Left lung (tissue), 10 donors: ENCODE data around the gene ASTN2. TPM values are rescaled to one million over a fixed set of nuclear protein-coding genes. Genes with fewer than 3 reads are reported as not detected.

Source experiments
- ATAC-seq: fragments of 200-7000 bp; cut with Tn5 transposase; one replicate; pipeline ENCODE4 v1.9.1; 2020; ENCODE audit warnings: moderate library complexity
- DNase-seq, 4 donors: peaks; one replicate each; pipeline ENCODE4 v3.0.0-alpha.2; 2013 to 2020
- H3K27ac ChIP-seq, 2 donors: fragments of 200-600 bp; sonication (generic) in 1 of 2; one replicate each; pipeline versions ENCODE4 v1.5.0 to v1.8.0; 2020 to 2021
- H3K27me3 ChIP-seq, 2 donors: fragments of 200-600 bp; sonication (generic) in 1 of 2; one replicate each; pipeline versions ENCODE4 v1.5.0 to v1.8.0; 2020 to 2021
- H3K36me3 ChIP-seq, 2 donors: fragments of 200-600 bp; sonication (generic) in 1 of 2; one replicate each; pipeline versions ENCODE4 v1.5.0 to v1.8.0; 2020 to 2021
- H3K4me1 ChIP-seq, 2 donors: fragments of 200-600 bp; one replicate each; pipeline ENCODE4 v1.8.0; 2021
- H3K4me3 ChIP-seq, 2 donors: fragments of 200-600 bp; sonication (generic) in 1 of 2; one replicate each; pipeline versions ENCODE4 v1.5.0 to v1.8.0; 2020 to 2021; ENCODE audit warnings: mild to moderate bottlenecking in 1 of 2
- H3K9me3 ChIP-seq, 2 donors: fragments of 200-600 bp; sonication (generic) in 1 of 2; one replicate each; pipeline versions ENCODE4 v1.5.0 to v1.8.0; 2020 to 2021
- intact Hi-C, 2 donors: fragments of 100-400 bp; cut with DNase I; formaldehyde crosslinking; loops; one replicate each; pipeline versions ENCODE4 v1.11.2 to v1.14.2; 2022
- polyA plus RNA-seq, 6 donors: library from polyadenylated mRNA; unstranded; fragments of 120-200 nt; gene quantifications; one replicate each; pipeline ENCODE4 v1.2.1, GENCODE V29; 2013; ENCODE audit not compliant: insufficient read length in 6 of 6
- total RNA-seq, 2 donors: library from RNA; stranded (reverse); fragmentation: NEBNext Ultra II Directional; extraction: Animal tissue kit (Norgen Biotek cat#: 25700); gene quantifications; one replicate each; pipeline ENCODE4 v1.2.1, GENCODE V29; 2021
- TF ChIP-seq, protein P1 (sequence below), 2 donors: fragments of 200-600 bp; sonication (generic) in 1 of 2; IDR thresholded peaks; one replicate each; pipeline versions ENCODE4 v1.5.0 to v1.8.0; 2021; ENCODE audit warnings: antibody characterized with exemption in 2 of 2
- donor health status: DM: no; HTN: yes; CAD: no.
- donor health status: DM: no; HTN: no; CAD: no.

The ASTN2 gene
- total and polyA plus RNA-seq, 8 donors: 3.1 to 5.5 (median 4.5) TPM

DNA sequence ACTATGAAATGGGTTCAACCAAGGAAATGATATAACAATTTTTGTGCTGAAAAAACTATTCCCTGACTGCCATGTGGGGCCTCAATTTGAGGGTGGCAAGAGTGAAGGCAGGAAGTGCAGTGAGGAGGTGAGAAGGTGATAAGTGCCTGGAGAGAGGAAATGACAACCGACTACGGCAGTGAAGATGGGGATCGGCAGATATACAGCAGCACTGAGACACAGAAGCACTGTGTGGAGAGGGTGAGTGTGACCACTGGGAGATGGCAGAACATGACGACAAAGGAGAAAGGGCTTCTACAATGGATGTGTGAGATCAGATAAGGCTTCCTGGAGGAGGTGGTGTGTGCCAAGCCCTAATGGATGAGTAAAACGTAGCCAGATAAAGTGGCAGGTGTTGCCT, 456.0 kb downstream of the ASTN2 start:
- DNase-seq (no peak), ATAC-seq (no peak)
- H3K27ac ChIP-seq: no peak overlapping the region
- H3K4me1 ChIP-seq: no peaks in the 10 kb centered on the region
- H3K27me3 ChIP-seq: peaks cover 0 to 20% of the 10 kb centered on the region in 2 donors
- H3K4me3 ChIP-seq: no peak overlapping the region
- intact Hi-C loops: no loop called here
- no peaks in the 10 kb centered on the region for H3K9me3 ChIP-seq
- TF ChIP-seq, protein P1, sequence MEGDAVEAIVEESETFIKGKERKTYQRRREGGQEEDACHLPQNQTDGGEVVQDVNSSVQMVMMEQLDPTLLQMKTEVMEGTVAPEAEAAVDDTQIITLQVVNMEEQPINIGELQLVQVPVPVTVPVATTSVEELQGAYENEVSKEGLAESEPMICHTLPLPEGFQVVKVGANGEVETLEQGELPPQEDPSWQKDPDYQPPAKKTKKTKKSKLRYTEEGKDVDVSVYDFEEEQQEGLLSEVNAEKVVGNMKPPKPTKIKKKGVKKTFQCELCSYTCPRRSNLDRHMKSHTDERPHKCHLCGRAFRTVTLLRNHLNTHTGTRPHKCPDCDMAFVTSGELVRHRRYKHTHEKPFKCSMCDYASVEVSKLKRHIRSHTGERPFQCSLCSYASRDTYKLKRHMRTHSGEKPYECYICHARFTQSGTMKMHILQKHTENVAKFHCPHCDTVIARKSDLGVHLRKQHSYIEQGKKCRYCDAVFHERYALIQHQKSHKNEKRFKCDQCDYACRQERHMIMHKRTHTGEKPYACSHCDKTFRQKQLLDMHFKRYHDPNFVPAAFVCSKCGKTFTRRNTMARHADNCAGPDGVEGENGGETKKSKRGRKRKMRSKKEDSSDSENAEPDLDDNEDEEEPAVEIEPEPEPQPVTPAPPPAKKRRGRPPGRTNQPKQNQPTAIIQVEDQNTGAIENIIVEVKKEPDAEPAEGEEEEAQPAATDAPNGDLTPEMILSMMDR (IDR thresholded peaks at IDR 0.05): no peak
- H3K36me3 ChIP-seq: no peaks in the 10 kb centered on the region

GRCh38 chr9:116954731-116955130, 460.1 kb downstream of the ASTN2 start:
- H3K9me3 ChIP-seq: no peaks in the 10 kb centered on the region

DNA sequence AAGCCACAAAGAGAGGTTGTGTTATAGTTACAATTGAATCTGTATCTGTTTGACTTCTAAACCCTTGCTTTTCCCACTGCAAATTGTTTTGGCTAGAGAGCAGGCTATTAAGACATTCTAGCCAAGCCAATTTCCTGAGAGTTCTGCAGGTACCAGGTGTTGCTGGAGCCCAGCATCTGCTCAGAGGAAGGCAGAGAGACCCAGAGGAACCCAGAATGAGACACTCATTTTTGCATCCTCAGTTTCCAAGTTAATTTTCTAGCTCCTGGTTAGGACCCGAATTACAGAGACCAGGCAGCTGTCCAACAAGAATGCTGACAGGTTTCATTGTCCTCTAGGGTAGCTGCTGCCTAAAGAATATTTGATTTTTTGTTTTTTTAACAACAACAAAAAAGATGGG, 461.6 kb downstream of the ASTN2 start:
- Histone ChIP-seq H3K4me1 (no peaks in the 10 kb centered on the region), H3K27ac (no peak overlapping the region), H3K9me3 (no peaks in the 10 kb centered on the region), H3K36me3 (no peaks in the 10 kb centered on the region), H3K27me3 (no peaks in the 10 kb centered on the region), H3K4me3 (no peak overlapping the region)
- ATAC-seq (no peak), DNase-seq (no peak)
- intact Hi-C loops: no loop called here
- TF ChIP-seq, protein P1 (IDR thresholded peaks at IDR 0.05): no peak

More at GRCh38 chr9:116954731-116955130, 460.1 kb downstream of the ASTN2 start:
- Histone ChIP-seq H3K4me3 (no peak overlapping the region), H3K4me1 (no peaks in the 10 kb centered on the region), H3K27me3 (peaks cover 0 to 7% of the 10 kb centered on the region in 2 donors), H3K27ac (no peak overlapping the region), H3K36me3 (no peaks in the 10 kb centered on the region)
- TF ChIP-seq, protein P1 (IDR thresholded peaks at IDR 0.05): no peak
- DNase-seq (no peak), ATAC-seq (no peak)
- intact Hi-C loops: no loop called here

- intact Hi-C loops: no loop called here
- TF ChIP-seq, protein P1 (IDR thresholded peaks at IDR 0.05): no peak
- no peak for DNase-seq
- Histone ChIP-seq H3K27ac (no peak overlapping the region), H3K4me1 (no peaks in the 10 kb centered on the region), H3K4me3 (no peak overlapping the region), H3K36me3 (no peaks in the 10 kb centered on the region), H3K27me3 (no peaks in the 10 kb centered on the region), H3K9me3 (no peaks in the 10 kb centered on the region)
- ATAC-seq: no peak
These were observed 462.4 kb downstream of the ASTN2 start for GRCh38 chr9:116952436-116952810.

DNA sequence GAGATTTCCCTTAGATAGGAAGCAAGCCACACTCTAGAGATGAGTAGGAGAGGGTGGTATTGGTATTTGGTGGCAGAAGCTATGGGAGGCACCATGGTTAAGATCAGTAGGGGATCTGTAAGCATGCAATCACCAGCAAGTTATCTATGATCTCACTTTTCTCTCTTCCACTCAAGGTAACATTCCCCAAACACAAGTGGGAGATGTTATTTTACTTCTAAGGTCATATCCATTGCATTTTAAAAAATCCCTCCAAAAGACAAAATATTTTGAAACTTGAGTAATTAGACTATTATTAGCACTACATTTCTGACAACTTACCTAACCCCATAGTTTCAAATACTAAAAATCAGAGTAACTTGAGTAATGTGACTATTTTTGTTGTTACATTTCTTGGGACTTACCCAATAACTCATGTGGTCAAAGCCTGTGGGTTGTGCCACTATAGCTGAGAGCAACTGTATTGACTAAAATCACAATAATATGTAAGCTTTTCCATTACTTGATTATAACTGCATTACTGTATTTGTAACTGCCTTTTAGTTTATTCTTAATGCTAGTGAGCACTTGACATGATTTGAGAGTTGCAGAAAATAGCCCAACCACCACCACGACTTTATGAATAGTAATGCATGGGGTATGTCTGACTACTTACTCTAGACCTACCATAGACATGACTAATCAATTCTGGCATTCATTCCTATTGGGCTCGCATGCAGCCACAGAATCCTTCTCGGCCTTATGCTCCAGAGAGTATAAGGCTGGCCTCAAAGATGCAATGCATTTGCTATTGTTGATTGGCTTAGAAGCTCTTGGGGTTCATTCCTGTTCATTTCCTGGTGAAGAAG, 463.0 kb downstream of the ASTN2 start:
- intact Hi-C loops: no loop called here
- ATAC-seq: no peak

More for the DNA sequence above, 463.0 kb downstream of the ASTN2 start:
- H3K27me3 ChIP-seq: no peaks in the 10 kb centered on the region
- no peak for DNase-seq
- H3K9me3 ChIP-seq: no peaks in the 10 kb centered on the region
- H3K4me1 ChIP-seq: no peaks in the 10 kb centered on the region
- TF ChIP-seq, protein P1 (IDR thresholded peaks at IDR 0.05): no peak
- no peaks in the 10 kb centered on the region for H3K36me3 ChIP-seq
- no peak overlapping the region for H3K4me3 ChIP-seq
- no peak overlapping the region for H3K27ac ChIP-seq
